ENCODE data around the gene RSF1. TPM values are rescaled to one million over a fixed set of nuclear protein-coding genes. Genes with fewer than 3 reads are reported as not detected.

Gene RSF1
- total and polyA plus RNA-seq, 2 donors (not counting 1 experiment from before 2014, with no cell fraction given) = 4.8 to 104 TPM

DNA sequence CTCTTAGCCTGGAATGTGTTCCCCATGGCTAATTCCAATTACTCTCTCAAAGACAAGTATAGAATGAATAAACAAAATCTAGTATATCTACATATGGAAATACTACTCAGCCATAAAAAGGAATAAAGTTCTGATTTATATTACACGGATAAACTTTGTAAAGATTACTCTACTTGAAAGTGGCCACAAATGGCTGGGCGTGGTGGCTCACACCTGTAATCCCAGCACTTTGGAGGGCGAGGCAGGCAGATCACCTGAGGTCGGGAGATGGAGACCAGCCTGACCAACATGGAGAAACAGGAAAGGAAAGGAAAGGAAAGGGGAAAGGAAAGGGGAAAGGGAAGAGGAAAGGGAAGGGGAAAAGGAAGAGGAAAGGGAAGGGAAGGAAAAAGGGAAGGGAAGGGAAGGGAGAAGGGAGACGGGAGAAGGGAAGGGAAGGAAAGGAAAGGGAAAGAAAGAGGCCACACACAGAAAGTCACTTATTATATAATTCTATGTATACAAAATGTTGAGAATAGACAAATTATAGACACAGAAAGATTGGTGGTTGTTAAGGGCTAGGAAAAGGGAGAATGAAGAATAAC is 92.2 kb downstream of the RSF1 start:
- no peak for TF ChIP-seq EZH2 (IDR thresholded peaks at IDR 0.05; ENCODE audit: borderline replicate concordance, insufficient read depth, low read depth, low read length, poor library complexity, severe bottlenecking)
- TF ChIP-seq, protein P1, sequence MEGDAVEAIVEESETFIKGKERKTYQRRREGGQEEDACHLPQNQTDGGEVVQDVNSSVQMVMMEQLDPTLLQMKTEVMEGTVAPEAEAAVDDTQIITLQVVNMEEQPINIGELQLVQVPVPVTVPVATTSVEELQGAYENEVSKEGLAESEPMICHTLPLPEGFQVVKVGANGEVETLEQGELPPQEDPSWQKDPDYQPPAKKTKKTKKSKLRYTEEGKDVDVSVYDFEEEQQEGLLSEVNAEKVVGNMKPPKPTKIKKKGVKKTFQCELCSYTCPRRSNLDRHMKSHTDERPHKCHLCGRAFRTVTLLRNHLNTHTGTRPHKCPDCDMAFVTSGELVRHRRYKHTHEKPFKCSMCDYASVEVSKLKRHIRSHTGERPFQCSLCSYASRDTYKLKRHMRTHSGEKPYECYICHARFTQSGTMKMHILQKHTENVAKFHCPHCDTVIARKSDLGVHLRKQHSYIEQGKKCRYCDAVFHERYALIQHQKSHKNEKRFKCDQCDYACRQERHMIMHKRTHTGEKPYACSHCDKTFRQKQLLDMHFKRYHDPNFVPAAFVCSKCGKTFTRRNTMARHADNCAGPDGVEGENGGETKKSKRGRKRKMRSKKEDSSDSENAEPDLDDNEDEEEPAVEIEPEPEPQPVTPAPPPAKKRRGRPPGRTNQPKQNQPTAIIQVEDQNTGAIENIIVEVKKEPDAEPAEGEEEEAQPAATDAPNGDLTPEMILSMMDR (IDR thresholded peaks at IDR 0.05) = no peak
- no peak for ATAC-seq (ENCODE audit: low read depth)
- H3K4me2 ChIP-seq (replicated peaks; ENCODE audit: low read depth, low read length, poor library complexity, severe bottlenecking) = no peak overlapping the region
- no peak overlapping the region for H3K27ac Mint-ChIP-seq
- no peak overlapping the region for H3K4me3 ChIP-seq (ENCODE audit: control extremely low read depth in 1 of 5, extremely low read depth in 1 of 5, insufficient read depth in 1 of 5, low read depth in 2 of 5, low read length in 4 of 5)
- H3K4me1 Mint-ChIP-seq = peaks cover 20% of the 10 kb centered on the region
- no peak for DNase-seq
- H3K27ac ChIP-seq (ENCODE audit: low read length in 2 of 2) = no peak overlapping the region
- intact Hi-C loops (cut with micrococcal nuclease) = no loop called here
- H3K9me3 ChIP-seq (ENCODE audit: control extremely low read depth in 1 of 3, control insufficient read depth in 2 of 3, insufficient read depth in 1 of 3, low read length in 2 of 3) = peaks cover 3 to 9% (median 8%) of the 10 kb centered on the region in 3 donors
- peaks cover 3 to 14% of the 10 kb centered on the region in 2 donors for H3K4me1 ChIP-seq (ENCODE audit: control insufficient read depth in 2 of 2, insufficient read depth in 2 of 2, low read length in 2 of 2)
- H3K27me3 Mint-ChIP-seq = no peaks in the 10 kb centered on the region
- H4K20me1 ChIP-seq (ENCODE audit: control insufficient read depth, insufficient read depth, low read length, poor library complexity, severe bottlenecking) = no peaks in the 10 kb centered on the region
- no peak overlapping the region for H3K4me3 Mint-ChIP-seq
- ChIA-PET POLR2A (no interaction called here), CTCF (no interaction called here)
- H2AFZ ChIP-seq (ENCODE audit: insufficient read depth, low read depth, low read length, poor library complexity, severe bottlenecking) = no peak overlapping the region
- peaks cover 2 to 14% of the 10 kb centered on the region in 2 experiments for H3K36me3 ChIP-seq (replicated peaks in 1 of 2; ENCODE audit: control extremely low read depth in 1 of 2, control insufficient read depth in 1 of 2, extremely low read depth in 1 of 2, insufficient read depth in 2 of 2, low read length in 1 of 2)
- 93% methylated on average over 3 of the region's 5 CpGs for WGBS (ENCODE audit: insufficient coverage)
- H3K79me2 ChIP-seq (ENCODE audit: control insufficient read depth, insufficient read depth, low read length) = peaks cover 20% of the 10 kb centered on the region
- H3K9me3 Mint-ChIP-seq (ENCODE audit: insufficient read depth) = peaks cover 14% of the 10 kb centered on the region
- H3K9ac ChIP-seq (ENCODE audit: low read length) = no peak overlapping the region
- no peaks in the 10 kb centered on the region for H3K27me3 ChIP-seq (replicated peaks in 1 of 4; ENCODE audit: control extremely low read depth in 1 of 4, control insufficient read depth in 3 of 4, insufficient read depth in 4 of 4, low read length in 3 of 4)

DNA sequence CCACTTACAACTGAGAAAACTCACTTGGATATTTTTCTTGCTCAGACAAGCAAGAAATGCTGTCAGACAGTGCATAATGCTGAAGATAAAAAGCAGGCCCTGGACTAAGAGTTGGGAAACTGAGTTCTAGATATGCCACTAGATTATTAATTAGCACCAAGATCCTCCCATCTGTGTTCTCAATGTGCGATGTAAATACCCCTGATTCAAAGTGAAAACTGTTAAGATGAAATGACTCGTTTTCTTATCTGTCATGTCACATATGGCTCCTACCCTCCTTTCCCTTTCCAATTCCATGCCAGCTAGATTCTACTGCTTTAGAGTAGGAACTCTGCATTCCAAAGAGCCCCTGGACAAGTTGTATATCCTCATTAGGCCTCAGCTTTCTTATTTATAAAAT is 94.0 kb downstream of the RSF1 start:
- H3K27ac Mint-ChIP-seq = peak overlapping the region; percentile 32
- H3K4me1 ChIP-seq (ENCODE audit: control insufficient read depth in 2 of 2, insufficient read depth in 2 of 2, low read length in 2 of 2) = peaks cover 3 to 14% of the 10 kb centered on the region in 2 donors
- H3K4me2 ChIP-seq (replicated peaks; ENCODE audit: low read depth, low read length, poor library complexity, severe bottlenecking) = no peak overlapping the region
- ATAC-seq (ENCODE audit: low read depth) = no peak
- H3K79me2 ChIP-seq (ENCODE audit: control insufficient read depth, insufficient read depth, low read length) = peaks cover 18% of the 10 kb centered on the region
- WGBS (ENCODE audit: insufficient coverage) = no CpG with 5 or more reads among the region's 2 CpGs
- no peak overlapping the region for H2AFZ ChIP-seq (ENCODE audit: insufficient read depth, low read depth, low read length, poor library complexity, severe bottlenecking)
- H3K9ac ChIP-seq (ENCODE audit: low read length) = no peak overlapping the region
- CTCF ChIA-PET = no interaction called here
- peaks cover 20% of the 10 kb centered on the region for H3K4me1 Mint-ChIP-seq
- no peak overlapping the region for H3K4me3 ChIP-seq (ENCODE audit: control extremely low read depth in 1 of 5, extremely low read depth in 1 of 5, insufficient read depth in 1 of 5, low read depth in 2 of 5, low read length in 4 of 5)
- peaks cover 8% of the 10 kb centered on the region for H3K9me3 Mint-ChIP-seq (ENCODE audit: insufficient read depth)
- peaks cover 3 to 7% (median 3%) of the 10 kb centered on the region in 3 donors for H3K9me3 ChIP-seq (ENCODE audit: control extremely low read depth in 1 of 3, control insufficient read depth in 2 of 3, insufficient read depth in 1 of 3, low read length in 2 of 3)
- TF ChIP-seq, protein P1 (IDR thresholded peaks at IDR 0.05) = no peak
- TF ChIP-seq EZH2 (IDR thresholded peaks at IDR 0.05; ENCODE audit: borderline replicate concordance, insufficient read depth, low read depth, low read length, poor library complexity, severe bottlenecking) = no peak
- intact Hi-C loops (cut with micrococcal nuclease) = no loop called here
- peak overlapping the region in 1 of 2 donors; percentile 13 for H3K27ac ChIP-seq (ENCODE audit: low read length in 2 of 2)
- DNase-seq = no peak
- no peaks in the 10 kb centered on the region for H3K27me3 Mint-ChIP-seq
- H4K20me1 ChIP-seq (ENCODE audit: control insufficient read depth, insufficient read depth, low read length, poor library complexity, severe bottlenecking) = no peaks in the 10 kb centered on the region
- H3K36me3 ChIP-seq (replicated peaks in 1 of 2; ENCODE audit: control extremely low read depth in 1 of 2, control insufficient read depth in 1 of 2, extremely low read depth in 1 of 2, insufficient read depth in 2 of 2, low read length in 1 of 2) = peaks cover 0 to 24% of the 10 kb centered on the region in 2 experiments
- no peak overlapping the region for H3K4me3 Mint-ChIP-seq
- no peaks in the 10 kb centered on the region for H3K27me3 ChIP-seq (replicated peaks in 1 of 4; ENCODE audit: control extremely low read depth in 1 of 4, control insufficient read depth in 3 of 4, insufficient read depth in 4 of 4, low read length in 3 of 4)
- POLR2A ChIA-PET = no interaction called here

Measured in B cell (primary cell).